NCI-H2081 (cell line): ENCODE data around the gene ROBO2.

Experiments used
- DNase-seq, 2 experiments: peaks; one replicate each; lab custom pipeline; 2025; lab: John Stamatoyannopoulos, UW

Gene ROBO2, protein sequence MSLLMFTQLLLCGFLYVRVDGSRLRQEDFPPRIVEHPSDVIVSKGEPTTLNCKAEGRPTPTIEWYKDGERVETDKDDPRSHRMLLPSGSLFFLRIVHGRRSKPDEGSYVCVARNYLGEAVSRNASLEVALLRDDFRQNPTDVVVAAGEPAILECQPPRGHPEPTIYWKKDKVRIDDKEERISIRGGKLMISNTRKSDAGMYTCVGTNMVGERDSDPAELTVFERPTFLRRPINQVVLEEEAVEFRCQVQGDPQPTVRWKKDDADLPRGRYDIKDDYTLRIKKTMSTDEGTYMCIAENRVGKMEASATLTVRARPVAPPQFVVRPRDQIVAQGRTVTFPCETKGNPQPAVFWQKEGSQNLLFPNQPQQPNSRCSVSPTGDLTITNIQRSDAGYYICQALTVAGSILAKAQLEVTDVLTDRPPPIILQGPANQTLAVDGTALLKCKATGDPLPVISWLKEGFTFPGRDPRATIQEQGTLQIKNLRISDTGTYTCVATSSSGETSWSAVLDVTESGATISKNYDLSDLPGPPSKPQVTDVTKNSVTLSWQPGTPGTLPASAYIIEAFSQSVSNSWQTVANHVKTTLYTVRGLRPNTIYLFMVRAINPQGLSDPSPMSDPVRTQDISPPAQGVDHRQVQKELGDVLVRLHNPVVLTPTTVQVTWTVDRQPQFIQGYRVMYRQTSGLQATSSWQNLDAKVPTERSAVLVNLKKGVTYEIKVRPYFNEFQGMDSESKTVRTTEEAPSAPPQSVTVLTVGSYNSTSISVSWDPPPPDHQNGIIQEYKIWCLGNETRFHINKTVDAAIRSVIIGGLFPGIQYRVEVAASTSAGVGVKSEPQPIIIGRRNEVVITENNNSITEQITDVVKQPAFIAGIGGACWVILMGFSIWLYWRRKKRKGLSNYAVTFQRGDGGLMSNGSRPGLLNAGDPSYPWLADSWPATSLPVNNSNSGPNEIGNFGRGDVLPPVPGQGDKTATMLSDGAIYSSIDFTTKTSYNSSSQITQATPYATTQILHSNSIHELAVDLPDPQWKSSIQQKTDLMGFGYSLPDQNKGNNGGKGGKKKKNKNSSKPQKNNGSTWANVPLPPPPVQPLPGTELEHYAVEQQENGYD (N-terminal part only)

DNA sequence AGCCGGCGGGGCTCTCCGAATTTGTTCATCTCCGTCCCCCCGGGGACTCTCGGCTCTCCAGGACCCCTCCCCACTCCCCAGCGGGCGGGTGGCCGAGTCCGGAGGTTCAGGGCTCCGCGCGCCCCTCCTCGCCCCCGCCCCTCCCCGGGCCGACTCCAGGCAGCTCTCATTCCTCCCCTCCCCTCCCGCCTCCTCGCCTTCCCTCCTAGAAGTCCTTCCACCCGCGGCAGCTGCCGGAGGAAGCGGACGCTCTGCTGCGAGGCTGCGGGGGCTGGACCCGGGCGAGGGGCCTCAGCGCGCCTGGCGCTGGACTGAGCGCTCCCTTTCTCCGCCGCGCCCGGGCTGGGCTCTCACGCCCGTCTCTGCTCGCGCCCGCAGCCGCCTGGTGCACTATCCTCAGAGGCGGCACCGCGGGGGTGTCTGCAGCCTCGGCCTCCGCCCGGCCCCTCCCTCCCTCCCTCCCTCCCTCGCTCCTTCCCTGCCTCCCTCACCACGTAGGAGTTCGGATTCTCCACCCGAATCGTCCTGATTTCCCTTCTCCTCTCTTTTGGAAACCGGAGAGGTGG, at the start of gene ROBO2:
ROBO2 (plus strand) TSS at position 494 of the 566 bp plus-strand sequence. CDS start 687 bp downstream, outside the sequence.
- peak; percentile 73 to 75 for DNase-seq

DNA sequence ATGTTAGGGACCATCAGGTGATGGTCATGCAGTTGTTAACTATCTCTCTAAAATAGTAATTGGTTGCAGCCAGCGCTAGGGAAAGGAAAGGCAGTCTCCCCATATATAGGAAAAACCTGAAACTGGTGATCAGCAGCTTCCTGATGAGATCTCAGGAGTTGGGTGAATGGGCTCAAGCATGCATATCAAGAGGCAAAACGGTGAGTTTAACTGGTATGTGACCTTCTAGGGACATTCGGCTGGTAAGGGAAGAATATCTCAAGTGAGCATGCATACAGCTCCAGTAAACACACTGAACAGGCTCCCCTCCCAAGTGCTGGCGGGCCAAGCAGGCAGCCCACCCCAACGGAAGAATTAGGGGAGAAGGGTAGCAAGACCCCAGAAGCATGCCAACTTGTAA, 49.3 kb upstream of the ROBO2 start:
- DNase-seq: no peak

DNA sequence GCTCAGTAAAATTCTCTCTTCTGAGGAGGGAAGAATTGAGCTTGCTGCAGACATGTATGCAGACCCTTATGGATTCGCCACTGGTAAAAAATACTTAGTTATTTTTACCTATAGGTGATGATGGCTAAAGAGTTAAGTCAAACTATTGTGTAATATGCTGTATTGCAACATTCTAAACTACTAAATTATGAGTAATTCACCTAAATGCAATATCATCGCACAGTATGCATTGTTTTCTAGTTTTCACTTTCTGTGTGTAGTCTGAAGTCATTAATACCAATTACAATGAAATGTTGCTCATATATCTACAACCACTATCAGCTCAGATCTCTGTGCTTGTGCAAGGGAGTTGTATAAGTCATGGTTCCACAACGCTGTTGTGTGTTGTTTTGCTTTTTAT, 48.7 kb upstream of the ROBO2 start:
- DNase-seq: no peak

DNA sequence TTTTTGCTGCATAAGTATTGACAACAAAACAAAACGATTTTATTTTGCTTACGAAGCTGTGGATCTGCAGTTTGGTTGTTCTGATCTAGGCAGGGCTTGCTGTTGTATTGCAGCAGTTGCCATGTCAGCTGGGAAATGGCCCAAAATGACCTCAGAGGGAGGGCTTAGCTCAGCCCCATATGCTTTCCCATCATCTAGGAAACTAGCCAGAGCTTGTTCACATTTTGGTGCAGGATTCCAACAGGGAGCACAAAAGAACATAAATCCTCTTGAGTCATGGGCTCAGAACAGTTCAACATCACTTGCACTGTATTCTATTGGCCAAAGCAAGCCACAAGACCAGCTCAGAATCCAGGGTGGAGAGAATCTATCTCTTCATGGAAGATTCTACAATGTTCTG, 42.2 kb upstream of the ROBO2 start:
- no peak for DNase-seq

DNA sequence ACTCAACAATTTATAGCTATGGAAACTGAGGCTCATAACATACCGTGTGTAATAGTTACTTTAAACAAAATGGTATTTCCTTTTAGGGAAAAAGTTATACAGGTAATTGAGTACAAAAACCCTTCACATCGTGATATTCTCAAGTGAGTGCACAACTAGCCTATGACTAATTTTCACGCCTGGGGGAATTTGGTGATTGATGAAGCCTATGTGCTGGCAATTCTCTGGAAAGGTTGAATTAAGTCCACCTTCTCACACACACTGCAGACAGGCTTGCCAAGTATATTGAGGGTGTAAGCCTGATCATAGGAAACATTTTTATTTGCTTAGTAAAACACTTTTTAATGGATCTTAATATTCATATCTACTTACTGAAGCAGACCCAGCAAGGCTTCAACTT, 41.3 kb upstream of the ROBO2 start:
- no peak for DNase-seq

DNA sequence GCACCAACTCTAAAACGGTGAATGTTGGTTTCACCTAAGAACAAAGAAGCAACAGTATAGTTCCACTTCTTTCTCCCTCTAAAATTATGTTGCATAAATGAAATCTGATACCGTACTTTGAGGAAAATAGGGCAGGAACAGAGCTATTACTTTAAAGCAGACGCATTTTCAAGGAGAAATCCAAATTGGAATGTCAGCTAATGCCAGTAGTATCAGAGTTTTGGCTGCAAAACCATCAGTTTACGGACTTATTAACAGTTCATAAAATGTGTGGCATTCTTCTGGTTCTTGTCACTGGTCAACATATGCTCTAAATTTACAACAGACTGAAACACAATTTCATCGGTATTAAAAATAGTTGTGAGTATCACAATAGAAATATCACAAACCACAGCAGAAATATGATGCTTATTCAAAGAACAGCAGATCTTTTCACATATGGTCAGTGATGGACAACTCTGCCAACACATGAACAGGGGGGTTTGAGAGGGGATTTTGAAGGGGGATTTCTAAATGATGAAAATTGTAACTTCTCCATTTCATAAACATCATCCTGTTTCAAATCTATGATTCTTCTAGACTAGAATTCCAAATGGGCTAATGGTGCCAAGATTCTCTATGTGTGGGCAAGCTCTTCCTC, 38.7 kb upstream of the ROBO2 start:
- no peak for DNase-seq

DNA sequence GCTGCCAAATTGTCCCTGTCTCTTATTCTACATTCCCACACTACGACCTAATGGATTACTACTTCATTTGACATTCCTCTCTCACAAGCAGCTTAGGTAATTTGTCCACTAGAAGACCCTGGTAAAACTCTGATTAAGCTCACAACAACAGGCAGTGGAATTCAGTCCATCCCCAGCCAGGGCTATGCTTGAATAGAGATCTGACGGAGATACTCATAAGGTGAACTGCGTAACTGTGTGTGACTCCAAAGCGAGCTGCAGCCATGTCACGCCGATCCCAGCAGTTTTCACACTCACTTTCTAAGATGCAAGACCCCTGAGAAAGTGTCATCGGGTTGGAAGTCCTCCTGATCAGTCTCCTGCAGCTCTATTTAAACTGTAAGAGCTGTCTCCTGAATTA, 25.7 kb upstream of the ROBO2 start:
- DNase-seq: no peak

DNA sequence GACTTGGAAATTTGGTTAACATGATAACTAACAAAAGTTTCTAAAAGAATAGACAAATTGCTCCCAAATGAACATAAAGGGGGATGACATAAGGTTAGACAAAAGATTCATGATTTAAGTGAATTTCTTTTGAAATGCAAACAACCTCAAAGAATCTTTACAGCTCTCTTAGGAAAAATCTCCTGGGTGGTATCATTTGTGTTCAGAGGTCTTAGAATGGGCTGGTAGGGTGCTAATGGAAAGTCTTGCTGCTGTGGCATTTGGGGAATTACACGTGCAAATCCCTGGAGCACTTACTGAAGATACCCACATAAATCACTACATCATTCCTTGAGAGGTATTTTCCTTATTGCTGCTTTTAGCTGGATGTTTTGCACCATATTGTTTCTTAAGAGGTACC, 14.4 kb upstream of the ROBO2 start:
- DNase-seq: no peak

DNA sequence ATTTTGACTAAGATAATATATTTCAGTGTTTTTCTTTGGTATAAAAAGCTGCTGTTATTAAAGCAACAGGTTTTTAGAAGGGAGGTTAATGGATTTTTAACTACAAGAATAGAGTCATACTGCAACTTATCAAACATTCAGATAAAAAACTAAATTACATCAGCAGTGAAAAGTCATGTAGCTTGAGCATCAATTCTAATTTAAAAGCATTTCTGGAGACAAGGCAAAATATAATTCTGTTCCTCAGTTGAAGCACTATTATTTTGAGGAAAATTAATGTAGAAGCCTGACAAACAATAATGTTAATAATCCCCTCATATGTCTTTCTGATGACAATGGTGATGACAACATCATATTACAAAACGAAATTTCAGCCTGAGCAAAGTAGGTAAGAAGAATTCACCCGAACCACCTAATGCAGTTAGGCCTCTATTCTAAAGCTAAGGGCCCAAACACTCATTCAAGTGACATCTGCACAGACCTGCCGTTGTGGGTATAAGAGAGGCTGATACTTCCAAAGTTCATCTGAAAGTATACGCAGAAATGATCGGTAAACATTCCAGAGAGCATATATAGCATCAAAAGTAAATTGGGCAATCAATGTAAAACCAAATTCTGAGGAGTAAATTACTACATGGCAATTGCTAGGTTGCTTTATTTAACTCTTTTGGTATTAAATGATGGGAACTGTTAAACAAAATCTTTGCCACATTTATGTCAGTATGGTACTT, 12.8 kb upstream of the ROBO2 start:
- no peak for DNase-seq

DNA sequence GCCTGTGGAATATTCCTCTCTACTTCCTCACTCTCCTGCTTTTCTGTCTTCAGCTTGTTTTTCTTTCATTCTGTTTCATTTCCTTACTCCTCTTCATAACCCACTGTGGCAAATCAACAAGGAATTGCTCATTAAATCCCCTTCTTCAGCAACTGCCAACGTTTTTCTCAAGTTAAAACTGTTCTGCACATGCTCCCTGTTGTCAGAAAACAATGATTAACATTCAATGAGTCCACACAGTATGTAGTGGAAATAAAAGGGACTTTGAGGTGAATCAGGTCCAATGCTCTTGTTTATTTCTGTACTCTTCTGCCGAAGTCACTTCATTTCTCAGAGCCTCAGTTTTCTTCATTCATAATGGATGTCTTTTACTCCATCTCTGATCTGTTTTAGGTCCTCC, 11.9 kb upstream of the ROBO2 start:
- DNase-seq: no peak

DNA sequence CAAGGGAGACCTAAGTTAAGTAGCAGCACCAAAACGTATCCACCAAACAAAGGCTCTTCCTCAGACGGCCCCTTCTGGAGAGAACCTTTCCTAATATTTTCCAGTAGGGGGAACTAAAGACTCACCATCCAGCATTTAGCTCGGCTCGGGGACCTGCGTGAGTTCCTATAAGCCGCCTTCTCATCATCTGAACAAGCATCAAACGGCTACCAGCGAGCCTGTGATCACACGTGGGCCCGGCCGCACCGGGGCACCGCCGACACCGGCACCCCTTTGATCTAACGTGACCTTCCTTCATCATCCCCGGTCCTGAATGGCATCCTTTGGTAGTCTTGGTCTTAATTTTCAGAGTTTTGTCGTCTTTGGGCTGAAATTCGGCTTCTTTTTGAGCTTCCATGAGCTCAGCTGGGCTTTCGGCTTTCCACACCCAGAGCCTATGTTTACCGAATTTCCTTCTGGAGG, 1.4 kb upstream of the ROBO2 start:
- DNase-seq: peak; percentile 81 to 87

DNA sequence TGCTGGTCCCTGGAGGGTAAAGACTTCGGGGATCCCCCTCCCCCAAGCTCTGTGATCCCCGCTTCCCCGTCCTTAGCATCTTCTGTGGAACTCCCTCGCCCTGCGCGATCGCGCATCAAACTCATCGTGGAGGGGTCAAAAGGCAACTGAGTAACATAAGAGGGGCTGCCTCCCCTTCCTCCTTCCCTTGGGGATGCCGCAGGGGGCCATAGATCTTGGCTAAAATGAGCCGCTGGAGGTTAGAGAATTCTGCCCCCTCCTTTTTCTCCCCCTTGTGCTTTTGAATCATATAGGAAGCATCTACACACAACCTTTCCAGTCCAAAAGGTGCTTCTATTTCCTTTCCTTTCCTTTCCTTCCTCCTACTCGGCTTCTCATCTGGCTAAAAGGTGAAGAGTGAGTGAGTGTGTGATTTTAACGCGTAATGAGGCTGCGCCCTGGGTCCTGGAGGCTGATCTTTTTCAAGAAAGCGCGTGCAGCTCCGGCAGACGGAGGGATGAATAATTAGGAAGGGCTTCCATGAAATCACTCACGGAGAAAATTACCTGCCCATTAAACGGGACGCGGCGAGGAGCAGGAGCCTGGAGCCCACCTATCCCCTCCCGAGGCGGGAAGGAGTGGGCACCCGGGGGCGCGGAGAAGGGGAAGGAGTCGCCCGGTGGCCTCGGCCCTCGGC, 831 bp upstream of the ROBO2 start:
- DNase-seq: peak in 1 of 2 experiments; percentile 48

DNA sequence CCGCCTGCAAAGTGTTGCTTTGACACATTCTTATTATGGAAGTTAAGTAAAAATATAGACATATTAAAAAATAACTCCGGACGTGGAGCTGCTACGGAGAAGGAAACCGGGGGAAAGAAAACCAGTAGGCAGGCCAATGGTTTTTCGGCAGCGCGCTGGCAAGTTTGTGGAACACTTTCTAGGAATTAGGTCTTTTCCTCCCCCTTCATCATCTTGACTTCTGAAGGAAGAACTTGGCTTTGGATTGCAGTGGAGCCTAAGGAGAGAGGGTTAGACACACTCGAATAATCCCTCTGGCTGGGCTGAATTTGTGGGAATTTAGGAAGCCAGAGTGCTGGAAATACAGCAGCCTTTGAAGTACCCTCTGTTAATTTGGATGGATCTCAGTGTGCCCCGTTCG, 317 bp downstream of the ROBO2 start:
- no peak for DNase-seq

DNA sequence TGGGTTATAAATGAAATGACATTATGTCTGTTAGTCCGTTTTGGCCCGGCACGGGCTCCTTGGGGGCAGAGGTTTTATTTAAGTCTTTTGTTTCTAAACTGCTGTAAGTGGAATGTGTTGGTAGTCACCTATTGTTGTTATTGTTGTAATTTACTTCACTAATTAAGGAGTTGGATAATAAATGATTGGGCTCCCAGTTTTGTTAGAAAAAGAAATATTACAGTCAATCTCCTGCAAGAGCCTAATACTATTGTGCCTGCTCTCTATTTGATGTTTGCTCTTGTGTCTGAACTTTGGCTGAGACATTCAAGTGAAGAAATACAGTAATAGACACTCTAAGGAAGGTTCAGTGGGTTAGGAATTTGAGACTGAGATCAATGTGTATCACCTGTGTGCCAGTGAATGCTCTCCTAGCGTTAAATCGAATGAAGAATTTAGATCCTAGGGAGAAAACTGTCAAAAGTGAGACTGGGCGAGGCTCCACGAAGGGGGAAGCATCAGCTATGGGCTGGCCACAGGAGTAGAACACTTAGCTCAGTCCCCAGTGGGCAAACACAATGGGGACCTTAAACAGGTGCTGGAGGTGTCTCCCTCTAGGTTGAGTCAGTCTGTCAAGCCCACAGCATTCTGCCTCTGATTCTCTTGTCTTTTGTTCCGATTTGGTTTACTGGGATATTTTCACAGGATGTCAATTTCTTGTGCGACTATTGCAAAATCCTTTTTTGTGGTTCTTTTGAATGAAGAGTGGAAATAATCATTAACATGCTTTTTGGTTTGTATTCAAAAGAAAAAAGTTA, 1.2 kb downstream of the ROBO2 start:
- DNase-seq: peak in 1 of 2 experiments; percentile 20

DNA sequence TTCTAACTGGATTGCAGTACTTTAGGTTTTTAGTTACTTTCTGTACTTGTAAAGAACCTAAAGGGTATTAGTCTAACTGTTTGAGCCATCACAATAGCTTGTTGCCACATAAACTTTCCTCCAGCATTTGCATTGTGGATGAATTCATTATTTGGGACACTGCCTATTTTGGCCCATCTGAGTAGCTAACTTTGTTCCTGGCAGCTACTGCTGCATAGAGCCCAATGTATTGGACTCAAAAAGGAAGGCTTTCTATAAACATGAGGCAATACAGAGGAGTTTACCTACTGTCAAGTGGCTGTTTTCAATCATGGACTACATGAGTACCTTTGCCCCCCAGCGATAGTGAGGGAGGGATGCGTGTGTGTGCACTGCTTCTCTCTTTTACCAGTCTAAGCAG, 1.9 kb downstream of the ROBO2 start:
- peak in 1 of 2 experiments; percentile 20 for DNase-seq

DNA sequence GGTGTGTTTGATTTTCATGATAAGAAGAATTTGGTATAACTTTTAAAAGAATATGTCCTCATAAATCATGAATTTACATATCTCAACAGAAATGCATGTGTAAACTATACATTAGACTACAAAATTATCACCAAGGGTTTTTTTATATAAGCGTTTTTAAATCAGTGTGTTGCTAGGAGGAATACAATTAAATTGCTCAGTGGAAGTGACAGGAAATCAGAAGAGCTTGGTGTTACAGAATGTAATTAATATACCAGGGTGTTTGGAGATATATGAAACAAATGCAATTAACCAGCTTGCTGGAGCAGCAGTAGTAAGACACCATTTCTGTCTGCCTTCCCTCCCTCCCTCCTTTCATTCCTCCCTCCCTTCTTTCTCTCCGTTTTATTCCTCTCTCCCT, 2.4 kb downstream of the ROBO2 start:
- no peak for DNase-seq

DNA sequence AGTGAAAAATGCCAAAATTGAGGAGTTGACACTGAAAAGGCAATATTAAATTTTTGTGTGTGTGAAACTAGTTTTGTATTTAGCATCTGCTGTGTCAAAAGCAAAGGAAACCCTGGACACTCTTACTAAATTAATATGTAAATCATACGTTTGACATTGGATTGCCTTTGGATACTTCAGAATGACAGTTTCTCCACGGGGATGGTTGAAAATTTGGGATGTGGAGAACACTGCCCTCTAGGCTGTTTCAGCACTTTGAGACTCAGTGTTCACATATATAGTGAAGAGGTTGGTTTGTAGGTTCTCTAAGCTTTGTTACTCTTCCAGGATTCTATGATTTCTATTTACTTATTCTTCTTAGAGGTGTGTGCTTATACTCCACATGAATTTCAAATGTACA, 3.0 kb downstream of the ROBO2 start:
- DNase-seq: peak; percentile 6 to 34

DNA sequence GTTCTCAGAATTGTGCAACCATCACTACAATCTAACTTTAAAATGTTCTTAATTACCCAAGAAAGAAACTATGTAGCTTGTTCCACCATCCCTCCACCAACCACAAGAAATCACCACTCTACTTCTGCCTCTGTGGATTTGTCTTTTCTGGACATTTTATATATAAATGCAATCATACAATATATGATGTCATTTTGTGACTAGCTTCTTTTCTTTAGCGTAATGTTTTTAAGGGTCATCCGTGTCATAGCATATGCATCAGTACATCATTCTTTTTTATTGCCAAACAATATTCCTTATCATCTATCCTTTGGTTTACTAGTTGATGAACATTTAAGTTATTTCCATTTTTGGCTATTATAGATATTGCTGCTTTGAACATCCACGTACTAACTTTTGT, 5.8 kb downstream of the ROBO2 start:
- DNase-seq: no peak

DNA sequence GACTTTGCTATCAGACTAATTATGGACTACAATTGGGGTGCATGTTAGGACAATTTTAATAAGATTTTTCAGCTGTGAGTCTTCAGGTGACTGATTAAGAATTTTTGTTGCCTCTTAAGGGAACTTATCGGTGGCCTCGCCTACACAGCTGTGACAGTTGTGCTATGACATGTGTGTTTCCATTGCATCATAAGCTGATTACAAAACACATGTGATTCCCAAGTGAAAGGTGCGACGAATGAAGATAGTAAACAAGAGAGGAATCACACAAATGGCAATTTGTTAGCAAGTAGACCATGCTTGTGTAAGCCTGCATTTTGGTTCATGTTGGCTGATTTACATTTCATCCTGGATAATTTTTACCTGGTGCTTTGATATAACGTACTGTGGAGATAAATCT, 8.3 kb downstream of the ROBO2 start:
- DNase-seq: no peak

DNA sequence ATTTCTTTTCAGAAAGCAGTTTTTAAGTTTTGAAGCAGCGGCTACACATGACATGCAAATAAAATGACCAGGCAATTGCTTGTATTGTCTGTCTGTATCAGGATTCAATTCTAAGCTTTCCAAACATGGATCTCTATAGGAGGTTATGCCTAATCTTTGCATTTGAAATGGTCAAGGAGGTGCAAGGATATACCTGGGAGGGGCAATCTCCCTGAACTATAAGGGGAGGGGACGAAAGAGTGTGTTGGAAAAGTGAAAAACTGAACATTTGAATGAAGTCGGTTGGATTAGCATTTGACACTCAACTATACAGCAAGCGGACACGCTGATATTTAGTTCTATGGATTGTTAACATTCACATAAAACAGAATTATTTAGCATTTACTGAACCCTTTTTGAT, 11.7 kb downstream of the ROBO2 start:
- no peak for DNase-seq
